Amniotic stem cell (primary cell): ENCODE results near the gene XXYLT1.

Source experiments
- DNase-seq: peaks from one replicate; lab custom pipeline; 2025; lab: John Stamatoyannopoulos, UW

XXYLT1 gene

DNA sequence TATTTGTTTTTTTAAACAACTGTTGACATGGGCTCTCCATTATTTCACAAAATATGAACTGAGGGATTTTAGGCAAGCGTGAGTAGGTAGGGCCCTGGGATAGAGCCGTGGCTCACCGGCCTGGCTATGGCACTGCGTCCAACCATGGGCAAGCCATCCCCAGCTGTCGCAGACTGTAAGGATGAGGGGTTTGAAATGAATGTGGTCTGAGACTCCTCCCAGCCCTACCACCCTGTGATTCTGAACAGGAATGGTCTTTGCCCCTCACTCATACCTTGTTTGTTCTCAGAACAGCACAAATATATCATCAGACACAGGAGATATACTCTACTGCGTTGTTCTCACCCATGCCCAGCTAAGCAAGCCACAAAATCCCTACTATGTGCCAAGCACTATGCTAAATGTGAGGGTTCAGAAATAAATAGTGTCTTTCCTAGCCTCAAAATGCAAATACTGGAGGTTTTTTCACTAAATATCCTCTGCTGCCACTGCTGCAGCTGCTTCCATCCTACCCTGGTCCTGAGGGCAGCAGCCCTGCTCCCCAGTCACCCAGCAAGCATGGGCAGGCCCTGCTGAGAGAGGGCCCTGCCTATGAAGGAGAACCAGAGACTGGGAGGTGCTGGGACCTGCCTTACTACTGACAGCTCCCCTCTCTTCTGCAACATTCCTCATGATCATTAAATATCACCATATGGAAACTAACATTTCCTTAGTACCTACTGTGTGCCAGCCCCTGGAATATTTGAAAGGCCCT is 102.8 kb downstream of the XXYLT1 start:
- DNase-seq, result no peak

DNA sequence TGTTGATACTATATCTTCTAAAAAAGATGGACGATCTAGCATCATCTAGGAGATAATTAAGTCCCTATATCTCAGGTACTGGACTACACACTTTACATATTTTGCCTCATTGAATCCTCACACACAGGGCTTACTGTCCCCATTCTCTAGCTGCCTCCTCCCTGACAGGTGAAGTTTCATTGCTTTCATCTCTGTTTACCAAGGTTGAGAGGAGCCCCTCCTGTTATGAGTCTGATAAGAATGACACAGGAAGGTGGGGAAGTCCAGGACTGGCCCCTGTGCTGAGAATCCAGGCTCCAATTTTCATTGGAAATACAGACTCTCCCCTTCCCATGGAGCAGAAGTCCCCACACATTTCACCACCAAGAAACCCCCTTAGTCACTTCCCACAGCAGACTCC is 105.2 kb downstream of the XXYLT1 start:
- DNase-seq, result no peak

DNA sequence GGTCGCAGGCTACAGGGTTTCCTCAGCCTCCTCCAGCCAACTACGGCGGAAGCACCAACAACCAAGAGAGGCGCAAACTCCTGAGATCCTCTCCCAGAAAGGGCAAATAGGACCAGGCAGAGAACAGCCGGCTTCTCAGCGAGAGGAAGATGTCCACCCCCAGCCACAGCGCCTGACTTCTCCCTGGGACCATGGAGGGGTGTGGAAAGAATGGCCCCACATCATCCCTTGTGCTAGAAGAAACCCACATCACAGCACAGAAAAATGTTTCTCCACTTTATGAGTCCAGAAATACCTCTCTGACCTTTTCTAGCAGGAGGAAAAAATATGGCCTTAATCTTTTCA is 105.7 kb downstream of the XXYLT1 start:
- DNase-seq, result no peak

DNA sequence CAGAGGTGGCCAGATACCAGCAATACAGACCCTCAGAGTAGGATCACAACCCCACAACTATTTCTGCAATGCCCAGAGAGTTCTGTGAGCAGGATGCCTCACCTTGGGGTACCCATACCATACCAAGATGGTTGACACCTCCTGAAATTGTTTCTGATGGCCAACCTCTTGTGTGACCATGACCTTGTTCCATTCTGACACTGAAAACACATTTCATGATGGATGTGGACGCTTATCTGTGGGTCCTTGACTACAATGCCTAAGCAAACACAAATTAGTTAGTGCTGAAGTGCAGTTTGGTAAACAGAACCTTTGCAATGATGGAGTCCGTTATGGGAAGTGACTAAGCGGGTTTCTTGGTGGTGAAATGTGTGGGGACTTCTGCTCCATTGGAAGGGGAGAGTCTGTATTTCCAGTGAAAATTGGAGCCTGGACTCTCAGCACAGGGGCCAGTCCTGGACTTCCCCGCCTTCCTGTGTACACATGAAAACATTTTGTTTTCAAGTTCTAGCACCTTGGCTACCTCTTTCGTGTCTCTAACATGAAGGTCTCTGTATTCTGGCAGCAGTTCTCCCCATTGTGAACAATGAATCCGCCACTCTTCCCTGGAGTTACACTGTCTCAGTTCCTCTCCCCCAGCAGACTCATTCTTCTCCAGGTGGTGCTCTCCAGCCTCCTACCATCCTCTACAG is 106.2 kb downstream of the XXYLT1 start:
- no peak for DNase-seq

DNA sequence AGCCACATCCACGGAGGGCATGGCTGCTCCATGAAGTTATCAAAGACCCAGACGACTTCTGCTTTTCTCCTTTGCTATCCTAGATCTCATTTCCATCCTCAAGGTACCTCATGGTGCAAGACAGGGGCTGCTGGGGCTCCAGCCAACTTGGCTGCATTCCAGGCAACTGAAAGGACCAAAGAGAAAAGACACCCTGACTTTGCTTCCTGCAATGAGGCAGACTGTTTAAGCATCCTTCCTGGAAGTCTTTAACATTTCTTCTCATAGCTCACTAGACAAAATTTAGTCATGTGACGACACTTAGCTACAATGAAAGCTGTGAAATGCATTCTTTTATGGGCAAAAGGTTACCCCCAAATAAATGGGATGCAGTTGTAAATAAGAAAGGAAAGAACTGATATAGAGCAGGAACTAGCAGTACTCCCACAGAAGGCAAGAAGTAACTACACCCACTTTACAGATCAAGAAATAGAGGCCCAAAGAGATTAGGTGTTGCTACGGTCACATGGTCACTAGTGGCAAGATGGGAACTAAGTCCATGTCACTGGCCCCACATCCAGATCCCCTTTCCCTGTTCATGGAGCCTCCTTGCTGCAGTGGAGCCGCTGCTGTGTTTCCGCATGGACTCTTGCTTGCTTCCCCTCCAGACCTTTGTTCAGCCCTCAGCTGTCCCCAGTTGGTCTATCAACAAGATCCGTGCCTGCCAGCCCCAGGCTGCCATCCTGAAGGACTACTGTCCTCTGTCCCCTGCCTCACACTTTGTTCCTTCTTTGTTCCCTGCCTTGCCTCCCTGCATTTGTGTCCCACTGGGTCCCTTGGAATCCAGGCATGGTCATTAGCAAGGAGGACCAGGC is 107.0 kb downstream of the XXYLT1 start:
- DNase-seq, result no peak

DNA sequence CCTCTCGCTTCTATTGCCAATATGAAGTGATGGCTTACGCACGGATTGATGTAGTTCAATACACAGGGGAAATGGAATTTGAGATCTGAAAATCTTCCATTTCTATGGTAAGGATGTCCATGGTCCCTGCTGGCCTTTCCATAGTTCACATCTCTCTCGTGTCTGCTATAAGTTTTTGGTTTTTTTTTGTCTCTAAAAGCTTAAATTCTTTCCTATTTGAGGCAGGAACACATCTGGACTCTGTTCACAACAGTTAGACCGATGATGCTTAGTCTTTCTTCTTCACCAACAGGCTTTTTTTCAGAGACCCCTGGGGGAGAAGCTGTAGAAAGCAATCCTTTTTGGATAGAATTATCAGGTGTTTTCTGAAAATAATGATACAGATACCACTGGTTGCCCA is 108.1 kb downstream of the XXYLT1 start:
- DNase-seq, result no peak

DNA sequence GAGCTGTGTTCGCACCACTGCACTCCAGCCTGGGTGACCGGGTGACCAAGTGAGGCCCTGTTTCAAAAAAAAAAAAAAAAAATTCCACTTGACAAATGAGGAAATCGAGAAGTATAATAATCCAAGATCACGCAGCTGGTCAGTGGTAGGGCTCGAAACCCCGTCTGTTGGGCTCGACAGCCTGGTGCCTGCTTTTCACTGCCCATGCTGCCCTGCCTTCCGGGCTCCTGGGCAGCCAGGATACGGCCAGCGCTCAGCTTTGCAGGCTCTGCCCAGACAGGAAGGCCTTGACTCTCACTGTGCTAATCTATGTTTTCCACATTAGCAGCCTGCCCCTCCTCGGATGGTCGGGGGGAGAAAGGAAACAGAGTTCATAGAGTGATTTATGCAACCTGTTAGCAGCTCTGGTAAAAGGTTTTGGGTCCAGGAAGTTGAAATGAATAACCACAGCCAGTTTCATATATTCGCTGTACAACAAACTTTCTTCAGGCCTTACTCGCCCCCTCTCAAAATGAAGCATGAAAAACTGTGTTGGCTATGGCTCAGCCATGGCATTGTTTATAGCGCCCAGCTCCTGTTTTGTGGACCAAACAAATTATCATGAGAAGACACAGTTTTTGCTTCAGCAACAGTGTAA is 108.8 kb downstream of the XXYLT1 start:
- no peak for DNase-seq

DNA sequence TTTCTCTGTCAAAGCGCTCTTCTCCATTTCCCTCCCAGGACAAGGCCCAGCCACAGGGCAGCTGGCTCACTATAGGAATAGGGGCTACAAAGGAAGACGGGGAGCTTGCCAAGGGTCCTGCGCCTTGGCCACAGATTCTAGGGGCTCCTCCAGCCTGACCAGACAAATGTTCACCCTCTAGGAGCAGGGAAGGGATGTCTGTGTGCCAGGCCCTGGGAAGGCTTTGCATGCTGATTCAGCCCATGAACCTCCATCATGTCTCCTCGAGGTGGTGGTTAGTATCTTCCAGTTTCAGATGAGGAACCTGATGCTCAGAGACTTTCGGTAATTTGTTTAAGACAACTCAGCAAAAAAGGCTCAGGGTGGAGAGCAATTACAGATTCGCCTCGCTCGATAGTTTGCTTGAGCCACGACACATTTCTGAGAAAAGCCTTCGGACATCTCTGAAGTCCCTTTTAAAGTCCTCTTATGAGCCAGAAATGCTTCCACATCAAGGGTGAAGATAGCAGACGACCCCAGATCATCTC is 110.0 kb downstream of the XXYLT1 start:
- no peak for DNase-seq

DNA sequence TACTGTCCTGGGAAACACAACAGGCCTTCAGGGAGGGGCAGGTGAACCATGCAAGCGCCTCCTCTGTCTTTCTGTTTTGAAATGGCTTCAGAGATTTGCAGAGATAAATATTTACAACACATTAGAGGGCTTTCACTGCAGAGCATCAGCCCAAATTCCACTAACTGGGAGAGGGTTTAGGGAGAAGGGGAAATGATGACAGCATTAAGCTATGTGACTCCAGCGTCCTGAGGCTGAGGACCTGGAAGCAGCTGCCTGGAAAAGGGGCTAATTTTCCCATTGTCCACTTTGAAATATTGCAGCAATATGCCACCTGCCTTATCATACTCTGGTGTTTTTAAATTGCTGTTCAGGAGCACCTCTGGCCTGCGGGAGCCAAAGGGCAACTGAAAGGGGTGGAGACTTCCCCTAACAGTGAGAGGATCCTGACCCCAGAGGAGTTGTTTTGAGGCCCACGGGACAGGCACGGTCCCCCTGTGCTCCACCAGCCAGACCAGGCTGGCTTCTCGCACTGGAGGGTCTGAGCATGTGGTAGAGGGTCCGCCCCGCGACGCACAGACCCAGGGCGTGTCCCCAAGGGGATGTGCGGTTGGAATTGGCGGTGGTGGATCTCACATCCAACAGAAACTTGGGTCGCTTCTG is 110.6 kb downstream of the XXYLT1 start:
- DNase-seq, result no peak

DNA sequence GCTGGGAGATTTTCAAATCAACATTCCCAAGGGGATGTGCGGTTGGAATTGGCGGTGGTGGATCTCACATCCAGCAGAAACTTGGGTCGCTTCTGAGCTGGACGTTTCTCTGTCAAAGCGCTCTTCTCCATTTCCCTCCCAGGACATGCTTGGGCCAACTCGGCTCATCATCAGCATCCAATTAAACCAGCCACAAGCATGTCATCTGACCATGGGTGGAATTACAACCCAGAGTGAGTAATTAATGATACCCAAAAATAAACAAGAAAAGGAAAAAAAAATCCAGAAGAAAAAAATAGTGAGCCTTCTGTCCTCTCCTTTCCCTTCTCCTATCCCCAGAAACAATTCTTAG is 111.2 kb downstream of the XXYLT1 start:
- DNase-seq, result no peak

DNA sequence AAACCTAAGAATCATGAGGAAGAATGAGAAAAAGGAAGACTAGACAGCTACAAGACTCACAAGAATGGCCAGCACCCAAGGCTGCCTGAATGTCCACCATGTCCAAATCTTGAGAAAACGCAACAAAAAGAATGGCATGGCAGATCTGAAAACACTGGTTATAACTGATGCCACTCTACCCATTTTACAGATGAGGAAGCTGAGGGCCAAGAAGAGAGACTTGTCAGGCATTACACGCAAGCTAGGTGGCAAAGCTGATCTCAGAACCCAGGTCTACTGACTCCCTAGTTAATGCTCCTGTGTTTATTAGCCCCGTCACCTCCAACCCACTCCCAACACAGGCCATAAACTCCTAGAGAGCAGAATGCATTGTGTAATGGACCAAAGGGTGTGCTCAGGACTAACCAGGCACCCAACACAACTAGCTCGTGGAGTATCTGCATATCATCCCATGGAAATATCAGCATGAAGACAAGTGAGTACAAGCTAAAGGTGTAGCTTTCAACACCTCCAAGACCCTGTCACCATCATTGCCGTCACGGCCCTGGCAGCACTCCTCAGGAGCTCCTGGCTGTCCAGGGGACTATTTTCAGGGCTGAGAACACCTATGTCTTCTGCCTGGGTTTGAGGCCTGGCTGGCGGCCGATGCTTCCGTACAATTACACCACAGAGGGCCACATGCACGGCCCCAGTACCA is 111.7 kb downstream of the XXYLT1 start:
- no peak for DNase-seq

DNA sequence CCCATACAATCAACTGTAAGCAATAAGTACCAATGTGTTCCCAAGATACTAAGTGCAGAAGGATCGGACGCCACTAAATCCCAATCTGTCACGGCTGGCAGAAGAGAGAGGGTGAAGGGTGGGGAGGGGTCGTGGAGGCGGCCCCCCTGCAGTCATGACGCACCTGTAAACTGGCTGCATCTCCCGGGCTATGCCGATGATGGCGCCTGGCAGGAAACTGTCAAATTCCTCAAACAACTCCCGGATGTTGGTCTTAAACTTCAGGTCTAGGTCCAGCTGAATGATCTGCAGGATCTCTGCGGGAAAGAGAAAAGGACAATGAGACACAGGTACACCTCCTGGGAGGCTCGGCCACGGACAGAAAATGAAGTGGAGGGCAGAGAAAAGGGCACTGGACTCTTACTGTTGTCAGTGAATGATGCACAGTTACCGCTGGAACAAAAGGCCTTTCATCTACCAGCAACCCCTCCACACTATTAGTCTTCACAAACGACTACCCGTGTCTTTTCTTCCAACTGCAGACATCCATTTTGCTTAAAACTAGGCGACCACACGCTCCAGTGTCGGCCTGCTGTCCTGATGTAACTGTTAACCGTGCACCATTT is 114.6 kb downstream of the XXYLT1 start:
- no peak for DNase-seq

DNA sequence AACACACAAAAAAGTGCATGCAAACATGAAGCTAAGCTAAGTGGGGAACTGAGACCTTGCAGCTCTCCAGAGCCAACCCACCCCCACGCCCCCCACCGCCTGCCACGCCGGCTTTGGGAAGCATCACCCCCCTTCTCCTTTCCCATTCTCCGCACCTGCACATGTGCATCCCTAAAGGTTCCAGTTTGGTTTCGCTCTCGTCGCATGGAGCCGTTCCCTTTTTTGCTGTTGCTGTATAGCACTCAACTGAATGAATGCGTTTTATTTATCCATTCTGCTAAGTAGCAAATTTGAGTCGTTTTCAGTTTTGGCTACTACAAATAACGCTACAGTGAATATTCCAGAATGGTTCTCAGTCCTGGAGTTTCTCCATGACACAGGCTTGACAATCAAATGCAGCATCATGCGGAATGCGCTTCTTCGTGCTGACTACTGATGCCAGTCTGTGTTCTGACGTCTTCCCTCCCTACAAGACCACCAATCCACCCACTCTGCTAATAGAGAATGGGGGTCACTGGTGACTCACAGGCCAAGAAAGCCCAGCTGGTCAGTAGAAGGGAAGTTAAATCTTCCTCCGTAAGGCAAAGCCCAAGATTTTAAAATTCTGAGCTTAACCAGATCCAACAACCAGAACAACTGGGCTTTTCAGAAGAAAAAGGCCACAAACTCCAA is 115.3 kb downstream of the XXYLT1 start:
- no peak for DNase-seq

DNA sequence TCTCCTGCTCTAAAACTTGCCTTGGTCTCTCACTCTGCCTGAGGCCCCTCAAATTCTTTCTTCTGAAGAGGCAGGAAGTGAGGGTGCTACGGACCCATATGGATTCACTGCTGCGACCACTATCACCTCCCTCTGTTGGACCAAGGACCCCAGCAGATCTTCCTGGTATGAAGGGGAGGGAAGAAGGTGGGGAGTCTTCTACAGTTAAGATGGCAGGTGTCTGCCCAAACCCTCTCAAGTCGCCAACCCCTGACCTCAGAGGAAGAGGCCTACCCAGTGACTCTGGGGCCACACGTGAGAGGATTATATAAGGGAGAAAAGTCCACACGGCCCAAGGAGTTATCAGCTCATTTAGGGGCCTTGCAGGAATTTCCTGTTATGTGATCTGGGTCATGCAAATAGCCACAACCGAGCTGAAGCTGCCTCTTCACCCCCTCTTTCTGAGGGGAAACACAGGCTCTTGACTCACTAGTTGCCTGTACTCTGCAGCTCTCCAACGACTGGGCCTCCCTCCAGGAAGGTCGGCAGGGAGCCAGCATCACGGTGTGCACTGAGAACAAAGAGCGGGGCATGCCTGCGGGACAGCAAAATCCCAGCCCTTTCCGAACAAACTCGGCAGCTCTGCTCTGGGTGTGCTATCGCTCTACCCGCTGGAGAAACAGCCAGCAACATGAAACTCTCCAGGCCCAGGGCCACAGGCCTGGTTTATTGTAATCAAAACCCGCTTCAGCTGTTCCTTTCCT is 116.0 kb downstream of the XXYLT1 start:
- peak; percentile 37 for DNase-seq

DNA sequence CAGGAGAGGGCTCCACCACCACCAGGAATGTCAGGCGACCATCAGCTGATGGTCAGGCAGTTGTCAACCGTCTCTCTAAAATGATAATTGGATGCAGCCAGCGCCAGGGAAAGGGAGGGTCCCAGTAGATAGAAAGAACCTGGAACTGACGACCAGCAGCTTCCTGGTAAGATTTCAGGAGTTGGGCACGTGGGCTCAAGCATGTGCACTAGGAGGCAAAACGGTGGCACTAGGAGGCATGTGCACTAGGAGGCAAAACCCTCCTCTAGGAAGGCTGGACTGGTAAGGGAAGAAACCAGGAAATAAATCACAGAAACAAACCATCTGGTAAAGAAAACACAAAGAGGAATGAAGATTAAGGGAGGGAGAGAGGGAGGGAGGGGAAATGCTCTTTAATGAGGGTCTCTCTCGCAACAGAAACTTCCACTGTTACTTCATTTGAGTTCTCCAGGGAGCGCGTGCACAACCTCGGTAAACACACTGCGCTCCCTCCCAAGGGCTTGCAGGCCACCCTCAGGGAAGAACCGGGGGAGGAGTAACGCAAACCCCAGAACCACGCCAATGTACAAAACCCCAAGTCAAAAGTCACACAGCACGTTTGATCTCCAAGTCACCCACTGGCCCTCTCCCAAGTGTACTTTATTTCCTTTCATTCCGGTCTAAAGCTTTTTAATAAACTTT is 116.7 kb downstream of the XXYLT1 start:
- no peak for DNase-seq

DNA sequence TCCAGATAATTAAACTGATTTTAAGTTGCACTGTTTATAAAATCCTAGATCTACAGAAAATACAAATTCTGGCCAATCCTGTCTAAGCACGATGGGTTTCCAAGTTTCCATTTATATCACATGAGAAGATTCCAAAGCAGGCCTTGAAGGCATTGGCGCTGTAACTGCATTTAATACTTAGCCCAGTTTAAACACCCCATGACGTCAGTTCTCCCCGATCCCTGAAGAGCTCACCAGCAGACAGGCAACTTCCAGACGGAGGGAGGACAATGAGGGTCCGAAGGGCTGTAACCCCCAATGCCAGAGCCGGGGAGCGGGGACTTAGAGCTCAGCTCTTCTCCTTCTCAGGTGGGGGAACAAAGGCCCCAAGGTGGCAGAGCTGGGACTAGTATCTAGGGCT is 117.3 kb downstream of the XXYLT1 start:
- no peak for DNase-seq

DNA sequence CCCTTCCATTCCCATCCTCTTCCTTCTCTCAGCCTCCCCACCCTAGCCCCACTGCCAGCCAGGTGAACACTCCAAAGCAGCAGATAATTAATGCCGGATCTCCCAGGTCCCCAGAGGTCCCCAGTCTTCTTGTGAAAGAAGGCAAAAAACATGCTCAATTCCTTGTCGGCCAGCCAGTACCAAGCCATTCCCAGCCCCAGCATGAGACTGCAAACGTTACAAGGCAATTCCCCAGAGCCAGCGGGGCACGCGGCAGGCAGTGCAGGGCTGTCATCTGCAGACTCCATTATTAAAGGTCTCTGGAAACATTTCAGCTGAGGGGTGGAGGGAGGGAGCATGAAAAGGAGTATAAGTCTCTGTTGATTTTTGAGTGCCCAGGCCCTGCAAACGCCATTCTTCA is 117.8 kb downstream of the XXYLT1 start:
- DNase-seq, result no peak

DNA sequence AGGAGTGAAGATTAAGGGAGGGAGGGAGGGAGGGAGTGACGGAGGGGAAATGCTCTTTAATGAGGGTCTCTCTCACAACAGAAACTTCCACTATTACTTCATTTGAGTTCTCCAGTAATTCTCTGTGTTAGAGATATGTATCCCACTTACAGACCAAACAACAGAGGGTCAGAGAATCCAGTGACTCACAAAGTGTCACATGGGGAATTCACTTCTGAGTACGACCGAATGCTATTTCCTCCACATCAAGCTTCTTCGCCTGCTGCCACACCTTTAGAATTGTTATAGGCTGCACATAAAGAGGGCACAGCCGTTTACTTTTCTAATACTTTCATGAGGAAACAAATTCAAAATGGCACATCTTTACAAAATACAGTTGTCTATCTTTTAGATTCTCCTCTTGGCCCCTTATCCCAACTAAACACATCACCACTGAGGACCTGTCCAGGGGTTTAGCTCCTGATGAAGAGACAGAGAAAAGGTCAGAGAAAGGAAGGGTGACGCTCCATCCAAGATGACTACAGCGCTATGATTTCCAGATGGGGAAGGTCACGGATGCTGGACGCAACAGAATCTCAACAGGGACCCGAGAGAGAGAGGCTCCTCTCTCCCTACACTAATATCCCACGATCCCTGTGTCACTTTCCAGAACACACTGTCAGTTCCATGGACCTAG is 119.0 kb downstream of the XXYLT1 start:
- DNase-seq, result peak; percentile 52
